K562 (cell line): ENCODE results near the gene ADGRA1. TPM values are rescaled to one million over a fixed set of nuclear protein-coding genes. Genes with fewer than 3 reads are reported as not detected.

Experiments
- ATAC-seq: fragments of 200-7000 bp; cut with Tn5 transposase; 3 replicates; pipeline ENCODE4 v1.9.1; 2020; ENCODE audit warnings: moderate library complexity
- BruUV-seq: library from RNA; stranded (reverse); fragments of 400-500 nt; replicated peaks from 2 replicates; lab custom pipeline; 2021; lab: Mats Ljungman, UMichigan
- CTCF ChIA-PET: fragments of 300-600 bp; formaldehyde crosslinking; extraction: SDS; loops from one replicate; lab custom pipeline; 2021; ENCODE audit warnings: low intra/inter-chr PET ratio; lab: Yijun Ruan, JAX
- POLR2A ChIA-PET: fragments of 300-600, 350-650 bp; sonication (Branson Sonifier 250); formaldehyde crosslinking; extraction: SDS; loops from one replicate; lab custom pipeline; 2021; ENCODE audit warnings: antibody characterized with exemption, inconsistent platforms; lab: Yijun Ruan, JAX
- DNase-seq, 4 experiments: peaks; one replicate each; pipeline versions ENCODE4 v3.0.0 to v3.0.0-alpha.2; 2011 to 2018; ENCODE audit warnings: low spot score in 3 of 4, mixed read lengths in 3 of 4; ENCODE audit errors: extremely low read depth in 1 of 4
- FAIRE-seq: peaks from 2 replicates; lab custom pipeline; 2011; peaks lifted over from hg19 to GRCh38; lab: Jason Lieb, UNC
- H2AFZ ChIP-seq: 2 replicates; pipeline ENCODE4 v1.6.0; 2011; ENCODE audit warnings: low read depth, low read length, control low read depth, inconsistent platforms
- H3K27ac ChIP-seq: fragments of 200-600 bp; 3 replicates; pipeline ENCODE4 v1.8.0; 2011; ENCODE audit warnings: low read depth, mild to moderate bottlenecking, control low read depth, inconsistent platforms, low read length, moderate library complexity, mixed read lengths; ENCODE audit errors: extremely low read depth
- H3K27me3 ChIP-seq, 2 experiments: fragments of 300-600 bp in 1 of 2; 2 replicates in 1 of 2; 3 replicates in 1 of 2; pipeline versions ENCODE4 v1.6.0 to v1.8.0; 2011; ENCODE audit warnings: inconsistent platforms in 2 of 2, low read length in 2 of 2, mild to moderate bottlenecking in 1 of 2, mixed read lengths in 1 of 2, moderate library complexity in 1 of 2; ENCODE audit not compliant: control insufficient read depth in 2 of 2, insufficient read depth in 2 of 2
- H3K36me3 ChIP-seq: fragments of 300-600 bp; 3 replicates; pipeline ENCODE4 v1.8.0; 2011; ENCODE audit warnings: mild to moderate bottlenecking, low read length, inconsistent platforms; ENCODE audit not compliant: control insufficient read depth, insufficient read depth
- H3K4me1 ChIP-seq, 2 experiments: fragments of 200-600 bp in 1 of 2; replicated peaks in 1 of 2; 2 replicates in 1 of 2; 3 replicates in 1 of 2; pipeline versions ENCODE4 v1.5.1 to v1.8.0; 2011; ENCODE audit warnings: inconsistent platforms in 2 of 2, low read length in 2 of 2, mild to moderate bottlenecking in 1 of 2, mixed read lengths in 1 of 2, moderate library complexity in 1 of 2; ENCODE audit not compliant: control insufficient read depth in 2 of 2, insufficient read depth in 2 of 2
- H3K4me2 ChIP-seq: 2 replicates; pipeline ENCODE4 v1.6.1; 2011; ENCODE audit warnings: low read length, control low read depth, inconsistent platforms, mixed read lengths; ENCODE audit not compliant: insufficient read depth
- H3K4me3 ChIP-seq: fragments of 200-600 bp; sonication (generic), shearing (Covaris generic); 2 replicates; pipeline ENCODE4 v1.5.1; 2016; ENCODE audit warnings: control low read depth, inconsistent platforms
- H3K79me2 ChIP-seq: fragments of 200-600 bp; 3 replicates; pipeline ENCODE4 v1.8.0; 2011; ENCODE audit warnings: low read length, inconsistent platforms; ENCODE audit not compliant: control insufficient read depth, insufficient read depth
- H3K9ac ChIP-seq, 2 experiments: 2 replicates each; pipeline versions ENCODE4 v1.6.0 to v1.6.1; 2011; ENCODE audit warnings: low read depth in 2 of 2, low read length in 2 of 2, control low read depth in 1 of 2, inconsistent platforms in 1 of 2, mild to moderate bottlenecking in 1 of 2, mixed read lengths in 1 of 2; ENCODE audit not compliant: insufficient read depth in 1 of 2
- H3K9me1 ChIP-seq: one replicate; pipeline ENCODE4 v1.6.0; 2011; ENCODE audit warnings: inconsistent platforms, mild to moderate bottlenecking, low read length, moderate library complexity; ENCODE audit not compliant: control insufficient read depth, insufficient read depth
- H3K9me3 ChIP-seq: replicated peaks from 2 replicates; pipeline ENCODE4 v1.5.1; 2011; ENCODE audit warnings: low read depth, low read length, inconsistent platforms; ENCODE audit not compliant: control insufficient read depth, insufficient read depth
- H4K20me1 ChIP-seq: replicated peaks from 2 replicates; pipeline ENCODE4 v1.6.1; 2011; ENCODE audit warnings: low read length, inconsistent platforms, mixed read lengths; ENCODE audit not compliant: control insufficient read depth, insufficient read depth
- CREB1 ChIP-seq, 2 experiments: sonication (generic) in 1 of 2; formaldehyde crosslinking in 1 of 2; IDR thresholded peaks; 2 replicates each; pipeline versions ENCODE4 v1.6.1 to v1.8.0; 2012 to 2022; ENCODE audit warnings: inconsistent platforms in 1 of 2, mild to moderate bottlenecking in 1 of 2, missing genetic modification reagents in 1 of 2, moderate library complexity in 1 of 2
- ESRRB ChIP-seq: fragments of 250-450 bp; sonication (Bioruptor Pico); IDR thresholded peaks from 2 replicates; pipeline ENCODE4 v1.5.0; 2020; ENCODE audit warnings: mild to moderate bottlenecking, moderate library complexity, borderline replicate concordance
- EWSR1 ChIP-seq: fragments of 450-650 bp; IDR thresholded peaks from 2 replicates; pipeline ENCODE4 v1.6.1; 2018; ENCODE audit warnings: borderline replicate concordance, mild to moderate bottlenecking, low read depth, moderate library complexity; ENCODE audit not compliant: partially characterized antibody
- HMGN3 ChIP-seq: IDR thresholded peaks from 2 replicates; pipeline ENCODE4 v1.6.1; 2011; ENCODE audit warnings: borderline replicate concordance, low read depth, mild to moderate bottlenecking, mixed read lengths, low read length; ENCODE audit not compliant: insufficient read length; ENCODE audit errors: extremely low read depth
- NCOA6 ChIP-seq: fragments of 450-650 bp; IDR thresholded peaks from 2 replicates; pipeline ENCODE4 v1.6.1; 2017; ENCODE audit warnings: mild to moderate bottlenecking
- PCBP1 ChIP-seq: fragments of 200-400 bp; formaldehyde crosslinking; IDR thresholded peaks from 2 replicates; pipeline ENCODE4 v1.6.1; 2018; ENCODE audit warnings: mild to moderate bottlenecking, low read depth, low read length; ENCODE audit not compliant: poor library complexity, severe bottlenecking
- RBM14 ChIP-seq: fragments of 200-400 bp; formaldehyde crosslinking; IDR thresholded peaks from 2 replicates; pipeline ENCODE4 v1.6.1; 2018; ENCODE audit warnings: low read depth, mild to moderate bottlenecking, low read length, moderate library complexity, borderline replicate concordance; ENCODE audit not compliant: insufficient read depth
- ZBTB17 ChIP-seq: fragments of 450-650 bp; formaldehyde crosslinking; IDR thresholded peaks from 2 replicates; pipeline ENCODE4 v1.4.0; 2020; ENCODE audit warnings: mild to moderate bottlenecking
- ZNF253 ChIP-seq: fragments of 250-450 bp; sonication (Bioruptor Pico); conservative IDR thresholded peaks from 2 replicates; pipeline ENCODE4 v1.6.1; 2021; ENCODE audit warnings: mild to moderate bottlenecking
- WGBS: fragments of 100-300 bp; shearing (Covaris generic); methylation state at CpG from one replicate; pipeline ENCODE4 v1.1.6; 2016; ENCODE audit warnings: low coverage, mixed read lengths; ENCODE audit not compliant: insufficient coverage; ENCODE audit errors: missing lambda C conversion rate; 5-methylcytosine and 5-hydroxymethylcytosine counted together
- in situ Hi-C: fragments of 300-500 bp; cut with MboI; formaldehyde crosslinking; loops from 4 replicates; pipeline ENCODE4 v1.15.0; 2018; ENCODE audit warnings: inconsistent platforms, mixed read lengths
- intact Hi-C: fragments of 100-400 bp; cut with micrococcal nuclease; formaldehyde crosslinking; loops from 2 replicates; pipeline ENCODE4 v1.14.2; 2022
- polyA plus RNA-seq, 8 experiments: library from polyadenylated mRNA; depleted of rRNA in 4 of 8; stranded (reverse) in 5 of 8; unstranded in 3 of 8; fragments of >200 nt; fragmentation: Nextera tagmentation in 2 of 8; fragmentation: Illumina TruSeq in 1 of 8; extraction: Ambion mirVana in 2 of 8; extraction: Trizol in 1 of 8; gene quantifications; 2 replicates each; pipeline versions ENCODE4 v1.2.1 to v1.2.3, GENCODE V29; 2011 to 2014; ENCODE audit warnings: inconsistent platforms in 1 of 8, missing spikeins in 1 of 8
- total RNA-seq, 7 experiments: library from RNA; depleted of rRNA in 6 of 7; stranded (reverse); fragments of >200 nt in 6 of 7; fragmentation: Illumina TruSeq in 2 of 7; extraction: Trizol in 2 of 7; gene quantifications; 2 replicates each; pipeline versions ENCODE4 v1.2.1 to v1.2.3, GENCODE V29; 2011 to 2021; ENCODE audit warnings: low replicate concordance in 1 of 7
- TF ChIP-seq, protein P1 (sequence below): sonication (generic); formaldehyde crosslinking; IDR thresholded peaks from 2 replicates; pipeline ENCODE4 v1.8.0; 2022; ENCODE audit warnings: missing genetic modification reagents, mild to moderate bottlenecking, moderate library complexity, borderline replicate concordance
- TF ChIP-seq, protein P2 (sequence below), 2 experiments: fragments of 450-650 bp; IDR thresholded peaks; 2 replicates each; pipeline ENCODE4 v1.6.1; 2016
- TF ChIP-seq, protein P3 (sequence below): fragments of 250-450 bp; sonication (Bioruptor Pico); IDR thresholded peaks from 2 replicates; pipeline ENCODE4 v1.4.0; 2020; ENCODE audit warnings: mild to moderate bottlenecking, moderate library complexity, borderline replicate concordance

ADGRA1 gene
- total and polyA plus RNA-seq, 9 of the 15 experiments (the other 6 are each of a cell fraction or from before 2014, with no cell fraction given) = not detected

DNA sequence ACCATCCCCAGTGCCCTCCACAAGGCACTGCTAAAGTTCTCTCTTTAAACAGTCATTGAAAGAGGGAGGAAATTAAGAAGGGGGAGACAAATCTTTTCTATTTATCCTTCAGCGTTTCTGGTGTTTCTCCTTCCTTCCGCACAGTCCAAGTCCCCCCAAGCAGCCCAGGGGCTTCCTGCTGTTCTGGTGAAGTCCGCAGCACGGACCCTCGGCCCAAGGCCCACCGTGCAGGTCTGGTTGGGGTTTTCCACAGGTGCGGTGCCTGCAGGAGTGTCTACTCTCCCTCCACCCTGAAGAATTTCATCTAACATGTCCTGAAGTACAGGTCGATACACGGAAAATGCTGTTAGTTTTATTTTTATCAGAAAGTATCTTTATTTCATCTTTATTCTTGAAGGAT is 38.2 kb downstream of the ADGRA1 start:
- H3K36me3 ChIP-seq = no peaks in the 10 kb centered on the region
- H3K4me1 ChIP-seq = peaks cover 0 to 29% of the 10 kb centered on the region in 2 experiments; a peak in 3 of 5 replicates
- BruUV-seq = no TSS peak
- no peak overlapping the region for H3K4me3 ChIP-seq
- peaks cover 0 to 6% of the 10 kb centered on the region in 2 experiments; a peak in 2 of 5 replicates for H3K27me3 ChIP-seq
- ChIA-PET POLR2A (no interaction called here), CTCF (no interaction called here)
- intact Hi-C loops (no loop called here), in situ Hi-C loops (no loop called here)
- no peaks in the 10 kb centered on the region for H3K9me3 ChIP-seq
- ATAC-seq (no peak), DNase-seq (no peak), FAIRE-seq (no peak)
- H3K79me2 ChIP-seq = no peaks in the 10 kb centered on the region
- no peak overlapping the region for H3K4me2 ChIP-seq
- H3K9me1 ChIP-seq = no peaks in the 10 kb centered on the region
- no peak overlapping the region for H2AFZ ChIP-seq
- H3K27ac ChIP-seq = no peak overlapping the region
- H3K9ac ChIP-seq = no peak overlapping the region
- H4K20me1 ChIP-seq = no peaks in the 10 kb centered on the region
- WGBS = 11% methylated on average over 7 of the region's 9 CpGs
- TF ChIP-seq EWSR1 (no peak), ESRRB (CRISPR knock-in tag) (no peak), PCBP1 (no peak), HMGN3 (no peak), RBM14 (no peak), ZNF253 (no peak), NCOA6 (no peak), ZBTB17 (CRISPR knock-in tag) (no peak), CREB1 (IDR thresholded peaks at IDR 0.05) (no peak), CREB1 (CRISPR knock-in tag; IDR thresholded peaks at IDR 0.05) (no peak)
- TF ChIP-seq, protein P1, sequence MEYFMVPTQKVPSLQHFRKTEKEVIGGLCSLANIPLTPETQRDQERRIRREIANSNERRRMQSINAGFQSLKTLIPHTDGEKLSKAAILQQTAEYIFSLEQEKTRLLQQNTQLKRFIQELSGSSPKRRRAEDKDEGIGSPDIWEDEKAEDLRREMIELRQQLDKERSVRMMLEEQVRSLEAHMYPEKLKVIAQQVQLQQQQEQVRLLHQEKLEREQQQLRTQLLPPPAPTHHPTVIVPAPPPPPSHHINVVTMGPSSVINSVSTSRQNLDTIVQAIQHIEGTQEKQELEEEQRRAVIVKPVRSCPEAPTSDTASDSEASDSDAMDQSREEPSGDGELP (CRISPR knock-in tag) = no peak
- TF ChIP-seq, protein P2, sequence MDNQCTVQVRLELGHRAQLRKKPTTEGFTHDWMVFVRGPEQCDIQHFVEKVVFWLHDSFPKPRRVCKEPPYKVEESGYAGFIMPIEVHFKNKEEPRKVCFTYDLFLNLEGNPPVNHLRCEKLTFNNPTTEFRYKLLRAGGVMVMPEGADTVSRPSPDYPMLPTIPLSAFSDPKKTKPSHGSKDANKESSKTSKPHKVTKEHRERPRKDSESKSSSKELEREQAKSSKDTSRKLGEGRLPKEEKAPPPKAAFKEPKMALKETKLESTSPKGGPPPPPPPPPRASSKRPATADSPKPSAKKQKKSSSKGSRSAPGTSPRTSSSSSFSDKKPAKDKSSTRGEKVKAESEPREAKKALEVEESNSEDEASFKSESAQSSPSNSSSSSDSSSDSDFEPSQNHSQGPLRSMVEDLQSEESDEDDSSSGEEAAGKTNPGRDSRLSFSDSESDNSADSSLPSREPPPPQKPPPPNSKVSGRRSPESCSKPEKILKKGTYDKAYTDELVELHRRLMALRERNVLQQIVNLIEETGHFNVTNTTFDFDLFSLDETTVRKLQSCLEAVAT (IDR thresholded peaks at IDR 0.05) = no peak
- TF ChIP-seq, protein P3, sequence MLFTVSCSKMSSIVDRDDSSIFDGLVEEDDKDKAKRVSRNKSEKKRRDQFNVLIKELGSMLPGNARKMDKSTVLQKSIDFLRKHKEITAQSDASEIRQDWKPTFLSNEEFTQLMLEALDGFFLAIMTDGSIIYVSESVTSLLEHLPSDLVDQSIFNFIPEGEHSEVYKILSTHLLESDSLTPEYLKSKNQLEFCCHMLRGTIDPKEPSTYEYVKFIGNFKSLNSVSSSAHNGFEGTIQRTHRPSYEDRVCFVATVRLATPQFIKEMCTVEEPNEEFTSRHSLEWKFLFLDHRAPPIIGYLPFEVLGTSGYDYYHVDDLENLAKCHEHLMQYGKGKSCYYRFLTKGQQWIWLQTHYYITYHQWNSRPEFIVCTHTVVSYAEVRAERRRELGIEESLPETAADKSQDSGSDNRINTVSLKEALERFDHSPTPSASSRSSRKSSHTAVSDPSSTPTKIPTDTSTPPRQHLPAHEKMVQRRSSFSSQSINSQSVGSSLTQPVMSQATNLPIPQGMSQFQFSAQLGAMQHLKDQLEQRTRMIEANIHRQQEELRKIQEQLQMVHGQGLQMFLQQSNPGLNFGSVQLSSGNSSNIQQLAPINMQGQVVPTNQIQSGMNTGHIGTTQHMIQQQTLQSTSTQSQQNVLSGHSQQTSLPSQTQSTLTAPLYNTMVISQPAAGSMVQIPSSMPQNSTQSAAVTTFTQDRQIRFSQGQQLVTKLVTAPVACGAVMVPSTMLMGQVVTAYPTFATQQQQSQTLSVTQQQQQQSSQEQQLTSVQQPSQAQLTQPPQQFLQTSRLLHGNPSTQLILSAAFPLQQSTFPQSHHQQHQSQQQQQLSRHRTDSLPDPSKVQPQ (CRISPR knock-in tag) = no peak
